CD4-positive, alpha-beta T cell treated with Interleukin-15 for 4 hours (primary cell): Measurements from ENCODE around the gene ATP11A.
"Not testable (repeated sequence)": the region's sequence is repeated elsewhere in the genome, so short reads cannot be mapped to it uniquely, and the experiment has no call there.

ENCODE experiments used
- DNase-seq: peaks from one replicate; pipeline ENCODE4 v3.0.0-alpha.2; 2020; ENCODE audit warnings: low spot score

Gene ATP11A

GRCh38 chr13:112692586-112692985 is 2.7 kb downstream of the ATP11A start:
- DNase-seq, result no peak

GRCh38 chr13:112693831-112694497 is 4.1 kb downstream of the ATP11A start:
- no peak for DNase-seq

GRCh38 chr13:112695121-112695520 is 5.3 kb downstream of the ATP11A start:
- no peak for DNase-seq

- DNase-seq, result no peak
These were observed 6.4 kb downstream of the ATP11A start for GRCh38 chr13:112696001-112696868.

- no peak for DNase-seq
These were observed 7.1 kb downstream of the ATP11A start for GRCh38 chr13:112696869-112697465.

- no peak for DNase-seq
These were observed 8.2 kb downstream of the ATP11A start for GRCh38 chr13:112697756-112698655.

GRCh38 chr13:112699322-112699918 is 9.6 kb downstream of the ATP11A start:
- no peak for DNase-seq

- DNase-seq, result no peak
These were observed 10.6 kb downstream of the ATP11A start for GRCh38 chr13:112700291-112701060.

GRCh38 chr13:112702341-112702985 is 12.6 kb downstream of the ATP11A start:
- DNase-seq, result no peak

GRCh38 chr13:112702986-112703379 is 13.1 kb downstream of the ATP11A start:
- DNase-seq, result no peak

GRCh38 chr13:112703449-112704284 is 13.8 kb downstream of the ATP11A start:
- DNase-seq, result no peak

- DNase-seq, result no peak
These were observed 14.7 kb downstream of the ATP11A start for GRCh38 chr13:112704308-112705145.

- DNase-seq, result no peak
These were observed 15.4 kb downstream of the ATP11A start for GRCh38 chr13:112705286-112705685.

- DNase-seq, result no peak
These were observed 16.3 kb downstream of the ATP11A start for GRCh38 chr13:112706171-112706570.

GRCh38 chr13:112708560-112709240 is 18.9 kb downstream of the ATP11A start:
- no peak for DNase-seq

GRCh38 chr13:112709316-112709715 is 19.5 kb downstream of the ATP11A start:
- not testable (repeated sequence) for DNase-seq
